Activated T-cell treated with anti-CD3 and anti-CD28 coated beads, Interleukin-2, amount 50 U/mL, for 48 hours (primary cell): Measurements from ENCODE around the gene MRPL4.
"Not testable (repeated sequence)": the region's sequence is repeated elsewhere in the genome, so short reads cannot be mapped to it uniquely, and the experiment has no call there.

Experiments used
- DNase-seq, 2 experiments: peaks; one replicate each; pipeline ENCODE4 v3.0.0-alpha.2; 2020

MRPL4 gene

DNA sequence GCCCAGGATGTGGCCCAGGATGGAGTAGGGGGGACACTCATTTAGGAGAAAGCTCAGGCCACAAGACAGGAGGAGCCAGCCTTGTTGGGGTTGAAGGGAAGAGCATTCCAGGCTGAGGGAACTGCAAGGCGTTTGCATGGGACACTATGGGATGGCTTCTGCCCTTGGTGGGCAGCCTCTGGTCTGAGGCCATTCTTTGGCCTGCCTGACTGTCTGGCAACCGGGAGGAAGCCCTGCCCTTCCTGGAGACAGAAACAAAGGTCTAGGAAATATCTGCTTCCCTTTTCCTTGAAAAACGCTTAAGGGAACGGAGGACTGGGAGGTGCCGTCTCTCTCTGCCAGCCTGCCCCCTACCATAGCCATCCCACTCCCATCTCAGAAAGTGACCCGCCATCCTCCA lies 16.1 kb downstream of the MRPL4 start:
- DNase-seq: no peak

DNA sequence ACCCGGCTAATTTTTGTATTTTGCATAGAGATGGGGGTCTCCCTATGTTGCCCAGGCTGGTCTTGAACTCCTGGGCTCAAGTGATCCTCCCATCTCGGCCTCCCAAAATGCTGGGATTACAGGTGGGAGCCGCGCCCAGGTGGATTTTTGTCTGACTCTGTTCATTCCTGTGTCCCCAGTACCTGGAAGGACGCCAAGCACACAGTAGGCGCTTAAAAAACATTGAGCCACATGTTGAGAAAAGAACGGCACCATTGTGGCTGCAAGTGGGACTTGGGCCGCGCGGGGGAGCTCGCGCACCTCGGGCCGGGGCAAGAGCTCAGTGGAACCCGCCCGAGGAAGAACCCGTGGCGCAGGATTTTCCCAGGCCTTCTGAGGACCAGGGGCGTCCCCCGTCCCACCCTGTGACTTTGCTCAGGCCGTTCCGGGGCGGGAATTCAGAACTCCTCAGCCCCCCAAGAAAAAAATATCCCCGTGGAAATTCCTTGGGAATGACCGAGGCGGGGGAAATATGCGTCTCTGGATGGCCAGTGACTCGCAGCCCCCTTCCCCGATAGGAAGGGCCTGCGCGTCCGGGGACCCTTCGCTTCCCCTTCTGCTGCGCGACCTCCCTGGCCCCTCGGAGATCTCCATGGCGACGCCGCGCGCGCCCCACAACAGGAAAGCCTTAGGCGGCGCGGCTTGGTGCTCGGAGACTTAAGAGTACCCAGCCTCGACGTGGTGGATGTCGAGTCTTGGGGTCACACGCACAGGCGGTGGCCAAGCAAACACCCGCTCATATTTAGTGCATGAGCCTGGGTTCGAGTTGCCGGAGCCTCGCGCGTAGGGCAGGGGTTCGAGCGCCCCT lies 17.5 kb downstream of the MRPL4 start:
- peak; percentile 95 to 96 for DNase-seq

- peak; percentile 86 to 90 for DNase-seq
Measured at GRCh38 chr19:10270180-10270615, 18.2 kb downstream of the MRPL4 start.

- peak; percentile 86 to 89 for DNase-seq
Measured at GRCh38 chr19:10270616-10271394, 18.8 kb downstream of the MRPL4 start, which contains the start of gene ICAM1. Gene ICAM1 (plus strand): TSS chr19:10271120. CDS start chr19:10271160, 40 bp downstream.

GRCh38 chr19:10271543-10272086 lies 19.6 kb downstream of the MRPL4 start:
- peak in 1 of 2 experiments; percentile 58 for DNase-seq

DNA sequence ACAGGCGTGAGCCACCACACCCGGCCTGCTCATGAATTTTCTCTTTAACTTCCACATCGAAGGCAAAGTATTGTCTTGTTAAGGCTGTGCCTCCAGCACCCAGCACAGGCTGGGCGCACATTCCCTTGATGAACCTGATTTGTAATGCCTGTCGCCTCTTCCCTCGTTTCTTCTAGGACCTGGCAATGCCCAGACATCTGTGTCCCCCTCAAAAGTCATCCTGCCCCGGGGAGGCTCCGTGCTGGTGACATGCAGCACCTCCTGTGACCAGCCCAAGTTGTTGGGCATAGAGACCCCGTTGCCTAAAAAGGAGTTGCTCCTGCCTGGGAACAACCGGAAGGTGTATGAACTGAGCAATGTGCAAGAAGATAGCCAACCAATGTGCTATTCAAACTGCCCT lies 22.6 kb downstream of the MRPL4 start:
- no peak for DNase-seq

DNA sequence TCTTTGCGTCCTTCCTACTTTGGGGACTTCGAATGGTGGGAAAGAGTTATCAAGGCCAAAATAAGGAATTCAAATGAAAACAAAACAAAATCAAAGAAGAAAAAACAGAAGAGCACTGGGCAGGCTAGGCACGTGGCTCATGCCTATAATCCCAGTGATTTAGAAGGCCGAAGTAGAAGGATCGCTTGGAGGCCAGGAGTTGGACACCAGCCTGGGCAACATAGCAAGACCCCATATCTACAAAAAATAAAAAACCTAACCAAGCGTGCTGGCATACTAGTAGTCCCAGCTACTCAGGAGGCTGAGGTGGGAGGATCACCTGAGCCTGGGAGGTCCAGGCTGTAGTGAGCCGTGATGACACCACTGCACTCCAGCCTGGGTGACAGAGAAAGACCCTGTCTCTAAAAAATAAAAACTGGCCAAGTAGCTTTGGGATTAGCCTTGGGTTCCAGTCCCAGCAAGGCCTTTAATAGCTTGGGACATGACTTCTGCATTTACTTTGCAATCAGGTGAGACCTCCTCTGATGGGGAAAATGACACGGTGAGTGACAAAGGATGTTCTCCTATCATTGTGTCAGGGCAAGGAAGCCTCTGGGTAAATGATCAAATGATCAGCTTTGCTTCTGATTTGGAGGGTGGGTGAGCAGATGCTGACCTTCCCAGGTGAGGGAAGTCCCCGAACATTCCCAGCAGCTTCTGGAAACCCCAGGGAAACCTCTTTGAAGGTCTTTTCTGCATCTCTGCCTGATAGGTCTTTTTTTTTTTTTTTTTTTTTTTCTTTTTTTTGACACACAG lies 26.0 kb downstream of the MRPL4 start:
- no peak for DNase-seq

- DNase-seq: no peak
Measured at GRCh38 chr19:10278935-10279334, 26.9 kb downstream of the MRPL4 start.

DNA sequence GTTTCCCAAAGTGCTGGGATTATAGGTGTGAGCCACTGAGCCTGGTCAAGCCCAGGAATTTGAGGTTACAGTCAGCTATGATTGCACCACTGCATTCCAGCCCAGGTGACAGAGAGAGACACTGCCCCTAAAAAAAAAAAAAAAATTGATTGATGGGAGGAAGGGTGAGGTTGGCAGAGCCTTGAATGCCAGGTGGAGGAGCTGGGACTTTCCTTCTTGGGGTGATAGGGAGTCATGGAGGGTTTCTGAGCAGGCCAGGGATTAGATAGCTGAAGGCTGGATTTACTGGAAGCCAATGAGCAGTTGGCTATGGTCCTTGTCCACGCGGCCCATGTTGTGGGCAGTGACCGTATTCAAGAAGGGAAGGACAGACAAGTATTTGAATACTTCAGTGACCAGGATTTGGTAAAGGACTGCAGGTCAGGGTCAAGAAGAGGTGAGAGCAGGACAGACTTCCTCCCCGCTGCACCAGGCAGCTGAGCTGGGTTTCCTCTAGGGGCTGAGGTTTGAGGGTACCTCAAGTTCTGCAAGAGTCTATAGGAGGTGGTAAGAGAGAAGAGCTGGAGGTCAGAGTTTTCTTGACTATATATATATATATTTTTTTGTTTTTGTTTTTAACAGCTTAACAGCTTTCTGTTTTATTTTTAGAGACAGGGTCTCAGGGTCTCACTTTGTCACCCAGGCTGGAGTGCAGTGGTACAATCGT lies 27.9 kb downstream of the MRPL4 start:
- no peak for DNase-seq

- DNase-seq: not testable (repeated sequence)
Measured at GRCh38 chr19:10282043-10282442, 30.0 kb downstream of the MRPL4 start.

GRCh38 chr19:10283301-10284064 lies 31.5 kb downstream of the MRPL4 start:
- no peak for DNase-seq

DNA sequence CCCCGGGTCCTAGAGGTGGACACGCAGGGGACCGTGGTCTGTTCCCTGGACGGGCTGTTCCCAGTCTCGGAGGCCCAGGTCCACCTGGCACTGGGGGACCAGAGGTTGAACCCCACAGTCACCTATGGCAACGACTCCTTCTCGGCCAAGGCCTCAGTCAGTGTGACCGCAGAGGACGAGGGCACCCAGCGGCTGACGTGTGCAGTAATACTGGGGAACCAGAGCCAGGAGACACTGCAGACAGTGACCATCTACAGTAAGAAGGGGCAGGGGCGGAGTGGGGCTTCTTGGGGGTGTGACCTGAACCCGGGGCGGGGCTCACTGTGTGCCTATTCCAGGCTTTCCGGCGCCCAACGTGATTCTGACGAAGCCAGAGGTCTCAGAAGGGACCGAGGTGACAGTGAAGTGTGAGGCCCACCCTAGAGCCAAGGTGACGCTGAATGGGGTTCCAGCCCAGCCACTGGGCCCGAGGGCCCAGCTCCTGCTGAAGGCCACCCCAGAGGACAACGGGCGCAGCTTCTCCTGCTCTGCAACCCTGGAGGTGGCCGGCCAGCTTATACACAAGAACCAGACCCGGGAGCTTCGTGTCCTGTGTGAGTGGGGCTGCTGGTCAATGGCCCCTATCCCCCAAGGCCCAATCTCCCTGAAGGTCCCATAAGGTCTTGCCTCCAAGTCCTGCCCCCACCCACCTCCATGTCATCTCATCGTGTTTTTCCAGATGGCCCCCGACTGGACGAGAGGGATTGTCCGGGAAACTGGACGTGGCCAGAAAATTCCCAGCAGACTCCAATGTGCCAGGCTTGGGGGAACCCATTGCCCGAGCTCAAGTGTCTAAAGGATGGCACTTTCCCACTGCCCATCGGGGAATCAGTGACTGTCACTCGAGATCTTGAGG lies 32.3 kb downstream of the MRPL4 start:
- no peak for DNase-seq

DNA sequence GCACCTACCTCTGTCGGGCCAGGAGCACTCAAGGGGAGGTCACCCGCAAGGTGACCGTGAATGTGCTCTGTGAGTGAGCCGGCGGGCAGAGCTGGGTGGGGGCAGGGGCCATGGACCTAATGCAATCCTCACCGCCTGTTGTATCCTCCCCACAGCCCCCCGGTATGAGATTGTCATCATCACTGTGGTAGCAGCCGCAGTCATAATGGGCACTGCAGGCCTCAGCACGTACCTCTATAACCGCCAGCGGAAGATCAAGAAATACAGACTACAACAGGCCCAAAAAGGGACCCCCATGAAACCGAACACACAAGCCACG lies 32.9 kb downstream of the MRPL4 start:
- no peak for DNase-seq

GRCh38 chr19:10285393-10285792 lies 33.4 kb downstream of the MRPL4 start:
- no peak for DNase-seq

GRCh38 chr19:10286803-10287737 lies 35.1 kb downstream of the MRPL4 start, which contains the start of gene ICAM4:
Gene ICAM4 (plus strand): TSS chr19:10286955. CDS start chr19:10287013, 58 bp downstream.
- DNase-seq: peak; percentile 58 to 64

- peak; percentile 73 for DNase-seq
Measured at GRCh38 chr19:10288662-10289166, 36.7 kb downstream of the MRPL4 start.

DNA sequence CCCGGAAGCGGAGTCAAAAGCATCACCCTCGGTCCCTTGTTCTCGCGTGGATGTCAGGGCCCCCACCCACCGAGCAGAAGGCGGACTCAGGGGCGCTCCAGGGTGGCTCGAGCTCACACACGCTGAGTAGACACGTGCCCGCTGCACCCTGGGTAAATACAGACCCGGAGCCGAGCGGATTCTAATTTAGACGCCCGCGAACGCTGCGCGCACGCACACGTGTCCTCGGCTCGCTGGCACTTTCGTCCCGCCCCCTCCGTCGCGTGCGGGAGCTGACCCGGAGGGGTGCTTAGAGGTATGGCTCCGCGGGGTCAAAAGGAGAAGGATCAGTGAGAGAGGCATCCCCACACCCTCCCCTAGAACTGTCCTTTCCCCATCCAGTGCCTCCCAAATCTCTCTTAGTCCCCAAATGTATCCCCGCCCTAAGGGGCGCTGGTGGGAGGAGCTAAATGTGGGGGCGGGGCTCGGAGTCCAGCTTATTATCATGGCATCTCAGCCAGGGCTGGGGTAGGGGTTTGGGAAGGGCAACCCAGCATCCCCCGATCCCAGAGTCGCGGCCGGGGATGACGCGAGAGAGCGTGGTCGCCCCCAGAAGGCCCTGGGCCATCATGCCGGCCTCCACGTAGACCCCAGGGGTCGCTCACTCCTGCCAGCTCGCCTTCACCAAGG lies 37.3 kb downstream of the MRPL4 start:
- peak; percentile 80 to 84 for DNase-seq

- peak; percentile 58 to 63 for DNase-seq
Measured at GRCh38 chr19:10289836-10290356, 37.9 kb downstream of the MRPL4 start, which contains the start of gene ICAM5. Gene ICAM5 (plus strand): TSS chr19:10289952. CDS start chr19:10290044, 92 bp downstream.
